Measurements from ENCODE around the gene MSMB.

MSMB gene

DNA sequence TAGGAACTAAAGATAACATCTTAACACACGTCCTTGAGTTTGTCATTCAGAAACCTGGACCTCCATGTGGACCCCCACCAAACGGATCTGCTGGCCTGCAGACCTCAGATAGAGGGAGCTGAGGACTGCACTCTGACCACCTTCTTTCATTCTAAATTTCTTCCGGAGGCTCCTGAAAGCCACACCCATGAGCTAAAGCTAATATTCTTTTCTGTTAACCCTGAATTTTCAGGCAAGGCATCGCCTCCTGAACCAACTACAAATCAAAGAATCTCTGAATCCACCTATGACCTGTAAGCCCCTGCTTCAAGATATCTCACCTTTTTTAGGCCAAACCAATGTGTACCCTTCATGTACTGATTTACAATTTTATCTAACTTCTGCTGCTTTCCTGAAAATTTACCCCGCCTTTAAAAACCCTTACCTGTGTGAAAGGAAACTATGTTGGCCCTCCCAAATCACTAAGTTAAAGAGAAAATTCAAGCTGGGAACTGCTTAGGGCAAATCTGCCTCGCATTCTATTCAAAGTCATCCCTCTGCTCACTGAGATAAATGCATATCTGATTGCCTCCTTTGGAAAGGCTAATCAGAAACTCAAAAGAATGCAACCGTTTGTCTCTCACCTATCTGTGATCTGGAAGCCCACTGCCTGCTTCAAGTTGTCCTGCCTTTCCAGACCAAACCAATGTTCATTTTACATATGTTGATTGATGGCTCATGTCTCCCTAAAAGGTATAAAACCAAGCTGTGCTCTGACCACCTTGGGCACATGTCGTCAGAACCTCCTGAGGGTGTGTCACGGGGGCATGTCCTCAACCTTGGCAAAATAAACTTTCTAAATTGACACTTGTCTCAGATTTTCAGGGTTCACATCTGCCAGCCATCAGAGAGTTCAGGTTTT, 7.7 kb upstream of the MSMB start:
- TF ChIP-seq, protein P1, sequence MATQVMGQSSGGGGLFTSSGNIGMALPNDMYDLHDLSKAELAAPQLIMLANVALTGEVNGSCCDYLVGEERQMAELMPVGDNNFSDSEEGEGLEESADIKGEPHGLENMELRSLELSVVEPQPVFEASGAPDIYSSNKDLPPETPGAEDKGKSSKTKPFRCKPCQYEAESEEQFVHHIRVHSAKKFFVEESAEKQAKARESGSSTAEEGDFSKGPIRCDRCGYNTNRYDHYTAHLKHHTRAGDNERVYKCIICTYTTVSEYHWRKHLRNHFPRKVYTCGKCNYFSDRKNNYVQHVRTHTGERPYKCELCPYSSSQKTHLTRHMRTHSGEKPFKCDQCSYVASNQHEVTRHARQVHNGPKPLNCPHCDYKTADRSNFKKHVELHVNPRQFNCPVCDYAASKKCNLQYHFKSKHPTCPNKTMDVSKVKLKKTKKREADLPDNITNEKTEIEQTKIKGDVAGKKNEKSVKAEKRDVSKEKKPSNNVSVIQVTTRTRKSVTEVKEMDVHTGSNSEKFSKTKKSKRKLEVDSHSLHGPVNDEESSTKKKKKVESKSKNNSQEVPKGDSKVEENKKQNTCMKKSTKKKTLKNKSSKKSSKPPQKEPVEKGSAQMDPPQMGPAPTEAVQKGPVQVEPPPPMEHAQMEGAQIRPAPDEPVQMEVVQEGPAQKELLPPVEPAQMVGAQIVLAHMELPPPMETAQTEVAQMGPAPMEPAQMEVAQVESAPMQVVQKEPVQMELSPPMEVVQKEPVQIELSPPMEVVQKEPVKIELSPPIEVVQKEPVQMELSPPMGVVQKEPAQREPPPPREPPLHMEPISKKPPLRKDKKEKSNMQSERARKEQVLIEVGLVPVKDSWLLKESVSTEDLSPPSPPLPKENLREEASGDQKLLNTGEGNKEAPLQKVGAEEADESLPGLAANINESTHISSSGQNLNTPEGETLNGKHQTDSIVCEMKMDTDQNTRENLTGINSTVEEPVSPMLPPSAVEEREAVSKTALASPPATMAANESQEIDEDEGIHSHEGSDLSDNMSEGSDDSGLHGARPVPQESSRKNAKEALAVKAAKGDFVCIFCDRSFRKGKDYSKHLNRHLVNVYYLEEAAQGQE (IDR thresholded peaks at IDR 0.05; ENCODE audit: insufficient read depth in 1 of 2, low read depth in 2 of 2, low read length in 2 of 2), result no peak
- TF ChIP-seq TAF1 (IDR thresholded peaks at IDR 0.05; ENCODE audit: borderline replicate concordance, insufficient read depth, low read length) (no peak), FOXP2 (optimal IDR thresholded peaks at IDR 0.05; ENCODE audit: borderline replicate concordance, extremely low read depth, extremely low read length, insufficient read depth) (no peak), POLR2AphosphoS5 (IDR thresholded peaks at IDR 0.05; ENCODE audit: low read depth, low read length) (no peak), SIN3A (IDR thresholded peaks at IDR 0.05; ENCODE audit: borderline replicate concordance, insufficient read depth, low read length) (no peak)

GRCh38 chr10:46052791-46053375, 6.8 kb upstream of the MSMB start:
- TF ChIP-seq, protein P1 (IDR thresholded peaks at IDR 0.05; ENCODE audit: insufficient read depth in 1 of 2, low read depth in 2 of 2, low read length in 2 of 2), result no peak
- TF ChIP-seq SIN3A (IDR thresholded peaks at IDR 0.05; ENCODE audit: borderline replicate concordance, insufficient read depth, low read length), result no peak
- TF ChIP-seq FOXP2 (optimal IDR thresholded peaks at IDR 0.05; ENCODE audit: borderline replicate concordance, extremely low read depth, extremely low read length, insufficient read depth), result no peak
- TF ChIP-seq TAF1 (IDR thresholded peaks at IDR 0.05; ENCODE audit: borderline replicate concordance, insufficient read depth, low read length), result no peak
- no peak for TF ChIP-seq POLR2AphosphoS5 (IDR thresholded peaks at IDR 0.05; ENCODE audit: low read depth, low read length)

DNA sequence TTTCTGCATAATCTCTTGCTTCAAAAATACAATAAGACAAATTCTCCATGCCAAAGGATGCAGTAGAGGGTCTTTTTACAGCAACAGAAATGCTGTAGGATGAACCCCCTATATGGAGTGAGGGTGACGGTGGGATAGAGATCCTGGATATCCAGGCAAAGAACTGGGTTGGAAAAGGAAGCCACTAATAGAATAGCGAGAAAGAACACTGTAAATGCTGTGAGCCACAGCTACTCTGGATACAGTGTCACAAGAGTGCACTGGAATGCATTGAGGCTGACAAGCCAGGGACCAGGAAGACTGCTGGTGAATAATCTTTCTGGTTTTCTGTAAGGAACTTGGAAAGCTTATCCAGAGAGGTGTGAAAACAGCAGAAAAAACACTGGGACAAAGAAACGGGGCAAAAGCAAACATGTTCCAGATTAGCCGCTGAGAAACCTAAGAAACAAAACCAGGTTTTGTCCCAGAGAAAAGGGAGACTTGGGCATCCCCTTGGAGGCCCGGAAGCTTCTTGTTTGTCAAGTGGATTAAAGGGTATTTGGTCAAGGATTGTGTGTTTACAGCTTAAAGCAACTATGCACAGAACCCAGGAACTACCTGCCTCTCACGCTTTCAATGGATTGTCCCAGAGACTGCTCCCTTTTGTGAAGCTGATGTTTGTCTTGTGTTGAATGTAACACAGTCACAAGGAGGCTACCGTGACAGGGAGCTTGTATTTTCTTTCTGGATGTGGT, 6.2 kb upstream of the MSMB start:
- TF ChIP-seq, protein P1 (IDR thresholded peaks at IDR 0.05; ENCODE audit: insufficient read depth in 1 of 2, low read depth in 2 of 2, low read length in 2 of 2), result no peak
- TF ChIP-seq POLR2AphosphoS5 (IDR thresholded peaks at IDR 0.05; ENCODE audit: low read depth, low read length) (no peak), SIN3A (IDR thresholded peaks at IDR 0.05; ENCODE audit: borderline replicate concordance, insufficient read depth, low read length) (no peak)

- TF ChIP-seq, protein P1 (IDR thresholded peaks at IDR 0.05; ENCODE audit: insufficient read depth in 1 of 2, low read depth in 2 of 2, low read length in 2 of 2), result no peak
- TF ChIP-seq TAF1 (IDR thresholded peaks at IDR 0.05; ENCODE audit: borderline replicate concordance, insufficient read depth, low read length) (no peak), FOXP2 (optimal IDR thresholded peaks at IDR 0.05; ENCODE audit: borderline replicate concordance, extremely low read depth, extremely low read length, insufficient read depth) (no peak), SIN3A (IDR thresholded peaks at IDR 0.05; ENCODE audit: borderline replicate concordance, insufficient read depth, low read length) (no peak), POLR2AphosphoS5 (IDR thresholded peaks at IDR 0.05; ENCODE audit: low read depth, low read length) (no peak)
Measured at GRCh38 chr10:46050941-46051623, 5.0 kb upstream of the MSMB start.
